GM23338 (cell line): Measurements from ENCODE around the gene OASL. TPM values are rescaled to one million over a fixed set of nuclear protein-coding genes. Genes with fewer than 3 reads are reported as not detected.

Source experiments
- ATAC-seq: fragments of 200-7000 bp; cut with Tn5 transposase; 3 replicates; pipeline ENCODE4 v1.9.1; 2020
- DNase-seq: peaks from one replicate; pipeline ENCODE4 v3.0.0-alpha.2; 2015; ENCODE audit warnings: low spot score
- H2AFZ ChIP-seq: fragments of 200-600 bp; sonication (generic); 2 replicates; pipeline ENCODE4 v1.8.0; 2016; ENCODE audit warnings: antibody characterized with exemption, mild to moderate bottlenecking, moderate library complexity
- H3F3A ChIP-seq: fragments of 200-600 bp; sonication (generic); replicated peaks from 2 replicates; pipeline ENCODE4 v1.8.0; 2017; ENCODE audit warnings: antibody characterized with exemption, mixed run types, low read depth
- H3K27ac ChIP-seq: fragments of 200-600 bp; sonication (generic); 2 replicates; pipeline ENCODE4 v1.6.1; 2016; ENCODE audit warnings: low read depth
- H3K27me3 ChIP-seq: fragments of 200-600 bp; sonication (generic); 2 replicates; pipeline ENCODE4 v1.8.0; 2016; ENCODE audit warnings: mild to moderate bottlenecking, mixed run types, moderate library complexity; ENCODE audit not compliant: insufficient read depth
- H3K36me3 ChIP-seq: fragments of 200-600 bp; sonication (generic); 2 replicates; pipeline ENCODE4 v1.8.0; 2016; ENCODE audit warnings: mild to moderate bottlenecking; ENCODE audit not compliant: insufficient read depth
- H3K4me1 ChIP-seq: fragments of 200-600 bp; sonication (generic); 2 replicates; pipeline ENCODE4 v1.8.0; 2016; ENCODE audit warnings: mild to moderate bottlenecking, moderate library complexity; ENCODE audit not compliant: insufficient read depth
- H3K4me2 ChIP-seq: fragments of 200-600 bp; sonication (generic); 2 replicates; pipeline ENCODE4 v1.7.1; 2017; ENCODE audit warnings: mixed run types
- H3K4me3 ChIP-seq: fragments of 200-600 bp; sonication (generic); 2 replicates; pipeline ENCODE4 v1.6.1; 2016; ENCODE audit warnings: mixed run types
- H3K79me2 ChIP-seq: fragments of 200-600 bp; sonication (generic); replicated peaks from 2 replicates; pipeline ENCODE4 v1.8.0; 2017; ENCODE audit warnings: mild to moderate bottlenecking; ENCODE audit not compliant: insufficient read depth
- H3K9me2 ChIP-seq: fragments of 200-600 bp; sonication (generic); 2 replicates; pipeline ENCODE4 v1.8.0; 2017; ENCODE audit not compliant: insufficient read depth
- H4K20me1 ChIP-seq: fragments of 200-600 bp; sonication (generic); replicated peaks from 2 replicates; pipeline ENCODE4 v1.8.0; 2017; ENCODE audit warnings: mild to moderate bottlenecking; ENCODE audit not compliant: insufficient read depth
- H3K27ac Mint-ChIP-seq: 2 replicates; pipeline ENCODE4 v1.8.0; 2020; ENCODE audit warnings: inconsistent platforms, mild to moderate bottlenecking, moderate library complexity, mixed read lengths
- H3K27me3 Mint-ChIP-seq: 3 replicates; pipeline ENCODE4 v1.8.0; 2022; ENCODE audit warnings: low read depth, mild to moderate bottlenecking, moderate library complexity, mixed read lengths, inconsistent platforms; ENCODE audit not compliant: insufficient read depth, poor library complexity
- H3K36me3 Mint-ChIP-seq: 3 replicates; pipeline ENCODE4 v1.8.0; 2021; ENCODE audit warnings: low read depth, mild to moderate bottlenecking, inconsistent platforms, moderate library complexity, mixed read lengths
- H3K4me1 Mint-ChIP-seq: 3 replicates; pipeline ENCODE4 v1.8.0; 2020; ENCODE audit warnings: mild to moderate bottlenecking, inconsistent platforms, mixed read lengths
- H3K4me3 Mint-ChIP-seq: 3 replicates; pipeline ENCODE4 v1.8.0; 2021; ENCODE audit warnings: moderate library complexity, mild to moderate bottlenecking, inconsistent platforms, mixed read lengths
- H3K9me3 Mint-ChIP-seq: 3 replicates; pipeline ENCODE4 v1.8.0; 2020; ENCODE audit warnings: moderate library complexity, mild to moderate bottlenecking, inconsistent platforms, mixed read lengths
- EZH2 ChIP-seq: fragments of 200-600 bp; sonication (generic); IDR thresholded peaks from one replicate; pipeline ENCODE4 v1.8.0; 2017; ENCODE audit warnings: antibody characterized with exemption, mild to moderate bottlenecking, low read depth; ENCODE audit not compliant: unreplicated experiment
- EZH2phosphoT487 ChIP-seq: fragments of 200-600 bp; sonication (generic); IDR thresholded peaks from one replicate; pipeline ENCODE4 v1.8.1; 2018; ENCODE audit warnings: antibody characterized with exemption; ENCODE audit not compliant: unreplicated experiment
- JUNB ChIP-seq: IDR thresholded peaks from one replicate; pipeline ENCODE4 v1.6.1; 2016; ENCODE audit warnings: antibody characterized with exemption; ENCODE audit not compliant: unreplicated experiment
- NANOG ChIP-seq: IDR thresholded peaks from 2 replicates; pipeline ENCODE4 v1.6.1; 2016; ENCODE audit warnings: antibody characterized with exemption, borderline replicate concordance
- STAT1 ChIP-seq: IDR thresholded peaks from one replicate; pipeline ENCODE4 v1.6.1; 2016; ENCODE audit warnings: antibody characterized with exemption; ENCODE audit not compliant: unreplicated experiment
- polyA plus RNA-seq: library from polyadenylated mRNA; unstranded; fragments of >200 nt; fragmentation: Nextera tagmentation; extraction: Ambion mirVana; gene quantifications from 2 replicates; pipeline ENCODE4 v1.2.1, GENCODE V29; 2016
- total RNA-seq: library from RNA; depleted of rRNA; stranded (reverse); fragments of >200 nt; shearing (Covaris generic); gene quantifications from 2 replicates; pipeline ENCODE4 v1.2.3, GENCODE V29; 2014
- TF ChIP-seq, protein P1 (sequence below): fragments of 250-450 bp; sonication (Bioruptor Pico); IDR thresholded peaks from 2 replicates; pipeline ENCODE4 v1.5.0; 2020; ENCODE audit warnings: mild to moderate bottlenecking, moderate library complexity
- TF ChIP-seq, protein P2 (sequence below): IDR thresholded peaks from 2 replicates; pipeline ENCODE4 v1.6.1; 2016; ENCODE audit warnings: antibody characterized with exemption

Gene OASL
- total and polyA plus RNA-seq, 2 experiments from 2014 or later, result not detected

DNA sequence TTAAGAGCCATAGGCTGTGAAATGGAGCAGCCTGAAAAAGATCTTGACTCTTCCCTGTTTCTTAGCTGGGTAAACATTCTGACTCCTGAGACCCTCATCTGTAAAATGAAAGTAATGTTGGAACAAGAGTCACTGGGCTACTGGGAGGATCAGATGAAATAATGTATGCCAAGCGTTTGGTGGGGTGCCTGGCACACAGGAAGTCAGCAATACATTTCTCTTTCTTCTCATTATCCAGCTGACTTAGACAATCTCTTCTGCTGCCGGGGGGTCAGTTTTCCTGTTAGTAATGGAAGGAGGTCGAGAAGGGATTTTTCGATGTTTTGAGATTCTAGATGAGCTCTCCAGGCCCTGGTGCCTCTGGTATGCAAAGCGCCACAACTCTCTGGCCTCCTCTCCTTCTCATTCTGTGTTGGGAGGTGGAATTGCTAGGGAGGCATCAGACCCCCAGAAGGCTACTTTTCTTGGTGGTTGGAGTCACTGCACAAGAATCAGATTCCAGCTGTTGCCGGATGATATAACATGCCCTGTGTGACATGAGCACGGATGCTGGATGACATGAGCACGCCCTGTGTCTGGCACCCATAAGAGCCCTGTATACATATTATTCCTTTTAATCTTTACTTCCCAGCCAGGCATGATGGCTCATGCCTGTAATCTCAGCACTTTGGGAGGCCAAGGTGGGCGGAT is 4.3 kb downstream of the OASL start (continued):
- TF ChIP-seq, protein P1, sequence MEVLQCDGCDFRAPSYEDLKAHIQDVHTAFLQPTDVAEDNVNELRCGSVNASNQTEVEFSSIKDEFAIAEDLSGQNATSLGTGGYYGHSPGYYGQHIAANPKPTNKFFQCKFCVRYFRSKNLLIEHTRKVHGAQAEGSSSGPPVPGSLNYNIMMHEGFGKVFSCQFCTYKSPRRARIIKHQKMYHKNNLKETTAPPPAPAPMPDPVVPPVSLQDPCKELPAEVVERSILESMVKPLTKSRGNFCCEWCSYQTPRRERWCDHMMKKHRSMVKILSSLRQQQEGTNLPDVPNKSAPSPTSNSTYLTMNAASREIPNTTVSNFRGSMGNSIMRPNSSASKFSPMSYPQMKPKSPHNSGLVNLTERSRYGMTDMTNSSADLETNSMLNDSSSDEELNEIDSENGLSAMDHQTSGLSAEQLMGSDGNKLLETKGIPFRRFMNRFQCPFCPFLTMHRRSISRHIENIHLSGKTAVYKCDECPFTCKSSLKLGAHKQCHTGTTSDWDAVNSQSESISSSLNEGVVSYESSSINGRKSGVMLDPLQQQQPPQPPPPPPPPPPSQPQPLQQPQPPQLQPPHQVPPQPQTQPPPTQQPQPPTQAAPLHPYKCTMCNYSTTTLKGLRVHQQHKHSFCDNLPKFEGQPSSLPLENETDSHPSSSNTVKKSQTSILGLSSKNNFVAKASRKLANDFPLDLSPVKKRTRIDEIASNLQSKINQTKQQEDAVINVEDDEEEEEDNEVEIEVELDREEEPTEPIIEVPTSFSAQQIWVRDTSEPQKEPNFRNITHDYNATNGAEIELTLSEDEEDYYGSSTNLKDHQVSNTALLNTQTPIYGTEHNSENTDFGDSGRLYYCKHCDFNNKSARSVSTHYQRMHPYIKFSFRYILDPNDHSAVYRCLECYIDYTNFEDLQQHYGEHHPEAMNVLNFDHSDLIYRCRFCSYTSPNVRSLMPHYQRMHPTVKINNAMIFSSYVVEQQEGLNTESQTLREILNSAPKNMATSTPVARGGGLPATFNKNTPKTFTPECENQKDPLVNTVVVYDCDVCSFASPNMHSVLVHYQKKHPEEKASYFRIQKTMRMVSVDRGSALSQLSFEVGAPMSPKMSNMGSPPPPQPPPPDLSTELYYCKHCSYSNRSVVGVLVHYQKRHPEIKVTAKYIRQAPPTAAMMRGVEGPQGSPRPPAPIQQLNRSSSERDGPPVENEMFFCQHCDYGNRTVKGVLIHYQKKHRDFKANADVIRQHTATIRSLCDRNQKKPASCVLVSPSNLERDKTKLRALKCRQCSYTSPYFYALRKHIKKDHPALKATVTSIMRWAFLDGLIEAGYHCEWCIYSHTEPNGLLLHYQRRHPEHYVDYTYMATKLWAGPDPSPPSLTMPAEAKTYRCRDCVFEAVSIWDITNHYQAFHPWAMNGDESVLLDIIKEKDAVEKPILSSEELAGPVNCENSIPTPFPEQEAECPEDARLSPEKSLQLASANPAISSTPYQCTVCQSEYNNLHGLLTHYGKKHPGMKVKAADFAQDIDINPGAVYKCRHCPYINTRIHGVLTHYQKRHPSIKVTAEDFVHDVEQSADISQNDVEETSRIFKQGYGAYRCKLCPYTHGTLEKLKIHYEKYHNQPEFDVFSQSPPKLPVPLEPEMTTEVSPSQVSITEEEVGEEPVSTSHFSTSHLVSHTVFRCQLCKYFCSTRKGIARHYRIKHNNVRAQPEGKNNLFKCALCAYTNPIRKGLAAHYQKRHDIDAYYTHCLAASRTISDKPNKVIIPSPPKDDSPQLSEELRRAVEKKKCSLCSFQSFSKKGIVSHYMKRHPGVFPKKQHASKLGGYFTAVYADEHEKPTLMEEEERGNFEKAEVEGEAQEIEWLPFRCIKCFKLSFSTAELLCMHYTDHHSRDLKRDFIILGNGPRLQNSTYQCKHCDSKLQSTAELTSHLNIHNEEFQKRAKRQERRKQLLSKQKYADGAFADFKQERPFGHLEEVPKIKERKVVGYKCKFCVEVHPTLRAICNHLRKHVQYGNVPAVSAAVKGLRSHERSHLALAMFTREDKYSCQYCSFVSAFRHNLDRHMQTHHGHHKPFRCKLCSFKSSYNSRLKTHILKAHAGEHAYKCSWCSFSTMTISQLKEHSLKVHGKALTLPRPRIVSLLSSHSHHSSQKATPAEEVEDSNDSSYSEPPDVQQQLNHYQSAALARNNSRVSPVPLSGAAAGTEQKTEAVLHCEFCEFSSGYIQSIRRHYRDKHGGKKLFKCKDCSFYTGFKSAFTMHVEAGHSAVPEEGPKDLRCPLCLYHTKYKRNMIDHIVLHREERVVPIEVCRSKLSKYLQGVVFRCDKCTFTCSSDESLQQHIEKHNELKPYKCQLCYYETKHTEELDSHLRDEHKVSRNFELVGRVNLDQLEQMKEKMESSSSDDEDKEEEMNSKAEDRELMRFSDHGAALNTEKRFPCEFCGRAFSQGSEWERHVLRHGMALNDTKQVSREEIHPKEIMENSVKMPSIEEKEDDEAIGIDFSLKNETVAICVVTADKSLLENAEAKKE (CRISPR knock-in tag), result no peak
- TF ChIP-seq NANOG (no peak), JUNB (no peak), EZH2 (no peak), EZH2phosphoT487 (no peak), STAT1 (no peak)
- TF ChIP-seq, protein P2, sequence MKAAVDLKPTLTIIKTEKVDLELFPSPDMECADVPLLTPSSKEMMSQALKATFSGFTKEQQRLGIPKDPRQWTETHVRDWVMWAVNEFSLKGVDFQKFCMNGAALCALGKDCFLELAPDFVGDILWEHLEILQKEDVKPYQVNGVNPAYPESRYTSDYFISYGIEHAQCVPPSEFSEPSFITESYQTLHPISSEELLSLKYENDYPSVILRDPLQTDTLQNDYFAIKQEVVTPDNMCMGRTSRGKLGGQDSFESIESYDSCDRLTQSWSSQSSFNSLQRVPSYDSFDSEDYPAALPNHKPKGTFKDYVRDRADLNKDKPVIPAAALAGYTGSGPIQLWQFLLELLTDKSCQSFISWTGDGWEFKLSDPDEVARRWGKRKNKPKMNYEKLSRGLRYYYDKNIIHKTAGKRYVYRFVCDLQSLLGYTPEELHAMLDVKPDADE, result no peak

DNA sequence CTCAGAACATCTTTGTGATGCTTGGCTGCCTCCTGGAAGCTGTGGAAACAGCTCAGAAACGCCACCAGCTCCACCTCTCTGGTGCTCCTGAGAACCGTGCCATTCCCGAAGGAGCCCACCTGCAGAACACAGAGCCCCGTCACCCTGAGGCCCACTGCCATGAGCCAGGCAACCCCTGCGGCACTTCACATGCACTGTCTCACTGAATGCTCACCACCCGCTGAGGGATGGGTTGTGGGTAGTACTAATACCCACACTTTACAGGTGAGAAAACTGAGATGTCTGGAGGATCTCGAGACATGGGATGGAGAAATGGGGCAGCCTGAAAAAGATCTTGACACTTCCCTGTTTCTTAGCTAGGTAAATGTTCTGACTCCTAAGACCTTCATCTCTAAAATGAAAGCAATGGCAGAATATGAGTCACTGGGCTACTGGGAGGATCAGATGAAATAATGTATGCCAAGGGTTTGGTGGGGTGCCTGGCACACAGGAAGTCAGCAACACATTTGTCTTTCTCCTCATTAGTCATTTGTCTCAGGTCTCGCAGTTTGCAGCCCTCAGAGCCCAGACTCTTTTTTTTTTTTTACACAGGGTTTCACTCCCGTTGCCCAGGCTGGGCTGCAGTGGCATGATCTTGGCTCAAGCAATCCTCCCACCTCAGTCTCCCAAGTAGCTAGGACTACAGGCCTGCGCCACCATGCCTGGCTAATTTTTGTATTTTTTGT is 5.3 kb downstream of the OASL start:
- no peaks in the 10 kb centered on the region for H3K36me3 ChIP-seq
- H3K27ac Mint-ChIP-seq, result no peak overlapping the region
- H3K4me3 Mint-ChIP-seq, result no peak overlapping the region
- no peak for ATAC-seq
- H3K27ac ChIP-seq, result no peak overlapping the region
- H3K4me3 ChIP-seq, result no peak overlapping the region
- no peaks in the 10 kb centered on the region for H3K9me2 ChIP-seq
- H3K27me3 ChIP-seq, result no peaks in the 10 kb centered on the region
- no peaks in the 10 kb centered on the region for H3K36me3 Mint-ChIP-seq
- H3K79me2 ChIP-seq, result no peaks in the 10 kb centered on the region
- no peak overlapping the region; the same call in 1 of the 2 replicates for H2AFZ ChIP-seq
- no peaks in the 10 kb centered on the region for H4K20me1 ChIP-seq
- DNase-seq, result no peak
- no peaks in the 10 kb centered on the region for H3F3A ChIP-seq
- peaks cover 4% of the 10 kb centered on the region for H3K4me1 ChIP-seq
- peaks cover 14% of the 10 kb centered on the region for H3K4me1 Mint-ChIP-seq
- peaks cover 2% of the 10 kb centered on the region for H3K27me3 Mint-ChIP-seq
- no peak overlapping the region for H3K4me2 ChIP-seq
- no peaks in the 10 kb centered on the region for H3K9me3 Mint-ChIP-seq
- TF ChIP-seq STAT1, result no peak
- TF ChIP-seq, protein P1 (CRISPR knock-in tag), result no peak
